Right renal cortex interstitium (tissue), 3 donors: ENCODE data around the gene WDR44. TPM values are rescaled to one million over a fixed set of nuclear protein-coding genes. Genes with fewer than 3 reads are reported as not detected.
A peak's percentile ranks its signal among the peaks of the same experiment; 100 is the strongest.

Experiments
- DNase-seq, 3 donors: peaks; one replicate each; pipeline ENCODE4 v3.0.0-alpha.2; 2013; ENCODE audit warnings: low read depth in 3 of 3, low spot score in 2 of 3
- polyA plus RNA-seq, 3 donors: library from polyadenylated mRNA; unstranded; fragments of 120-200 nt; gene quantifications; one replicate each; pipeline ENCODE4 v1.2.1, GENCODE V29; 2013; ENCODE audit not compliant: insufficient read length in 3 of 3

Gene WDR44
- polyA plus RNA-seq, 3 donors = 13.5 to 14.5 (median 14.0) TPM

DNA sequence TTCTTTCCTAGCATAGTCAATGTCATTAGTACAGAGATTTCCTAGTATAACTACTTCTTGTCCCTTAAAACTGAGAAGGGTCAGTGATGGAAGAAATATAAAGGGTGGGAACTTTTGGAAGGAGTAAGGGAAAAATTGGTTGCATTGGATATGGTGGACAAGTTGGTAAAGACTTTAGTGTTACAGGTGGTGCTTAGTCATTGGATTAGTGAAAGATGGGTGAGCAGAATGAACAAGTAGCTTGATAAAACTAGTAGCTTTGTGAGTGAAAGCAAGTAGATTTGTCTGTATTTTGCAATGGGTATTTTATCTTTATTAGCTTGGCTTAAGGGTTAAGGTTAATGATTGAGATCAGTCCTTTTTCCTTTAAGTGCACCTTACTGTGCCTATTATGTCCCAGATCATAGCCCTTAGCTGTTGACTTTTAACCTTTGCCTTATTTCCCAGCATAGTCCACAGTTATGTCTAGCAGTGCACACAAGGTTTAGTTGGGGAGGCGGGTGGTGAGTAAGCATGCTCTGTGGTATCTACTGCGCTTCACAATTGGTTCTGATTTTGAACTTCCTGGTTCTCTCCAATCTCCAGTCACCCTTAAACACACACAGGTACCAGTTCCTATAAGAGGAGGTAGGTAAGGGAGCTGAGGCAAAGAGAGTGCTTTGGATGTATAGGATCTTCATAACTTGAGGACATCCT, 9.5 kb downstream of the WDR44 start:
- DNase-seq = no peak

GRCh38 chrX:118356154-118356701, 10.3 kb downstream of the WDR44 start:
- no peak for DNase-seq

DNA sequence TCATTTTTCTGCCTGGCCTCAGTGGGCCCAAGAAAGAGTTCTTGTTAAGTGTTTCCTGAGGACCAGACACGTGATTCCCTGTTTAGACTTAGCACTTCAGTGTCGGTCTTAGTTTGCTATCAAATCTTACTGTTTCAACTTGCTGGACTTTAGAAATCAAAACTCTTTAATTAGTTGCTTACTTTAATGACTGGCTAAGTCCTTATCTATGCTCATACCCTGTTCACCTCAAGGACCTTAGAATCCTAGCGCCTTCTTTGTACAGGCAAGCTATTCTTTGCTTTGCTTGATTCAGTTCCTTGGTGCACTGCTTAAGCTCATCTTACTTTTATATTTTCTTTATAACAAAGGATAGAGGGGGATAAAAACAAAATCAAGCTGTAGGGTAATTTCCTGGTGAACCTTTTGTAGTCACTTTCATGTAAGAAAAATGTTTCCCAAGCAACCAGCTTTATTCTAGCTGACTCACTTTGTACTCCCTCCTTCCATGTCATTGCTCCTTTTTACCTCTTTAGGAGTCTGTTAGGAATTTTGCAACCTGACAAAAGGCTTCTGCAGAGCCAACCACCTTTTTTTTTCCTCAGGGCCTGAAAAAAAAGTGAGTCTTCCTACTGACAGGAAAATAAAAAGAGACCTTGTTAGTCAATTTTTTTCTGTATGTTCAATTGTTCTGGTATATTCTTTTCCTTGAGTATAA, 14.7 kb downstream of the WDR44 start:
- DNase-seq = no peak

GRCh38 chrX:118364261-118364660, 18.4 kb downstream of the WDR44 start:
- no peak for DNase-seq

DNA sequence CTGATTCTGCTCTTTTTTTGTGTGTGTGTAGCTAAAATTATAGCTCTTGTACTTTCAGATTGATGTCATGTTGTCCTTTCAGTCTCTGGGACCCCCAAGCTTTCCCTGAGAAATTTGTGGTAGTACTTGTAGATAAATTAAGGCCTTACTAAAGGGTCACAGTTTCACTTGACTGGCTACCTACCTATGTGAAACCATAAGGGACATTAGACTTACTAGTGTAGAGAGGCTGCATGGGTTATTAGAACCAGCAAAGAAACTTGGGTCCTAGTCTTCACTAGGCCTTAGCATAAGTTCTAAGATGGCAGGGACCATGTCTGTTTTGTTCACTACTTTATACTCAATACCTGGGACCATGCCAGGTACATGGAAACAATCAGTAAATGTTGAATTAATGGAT, 21.4 kb downstream of the WDR44 start:
- DNase-seq = no peak

DNA sequence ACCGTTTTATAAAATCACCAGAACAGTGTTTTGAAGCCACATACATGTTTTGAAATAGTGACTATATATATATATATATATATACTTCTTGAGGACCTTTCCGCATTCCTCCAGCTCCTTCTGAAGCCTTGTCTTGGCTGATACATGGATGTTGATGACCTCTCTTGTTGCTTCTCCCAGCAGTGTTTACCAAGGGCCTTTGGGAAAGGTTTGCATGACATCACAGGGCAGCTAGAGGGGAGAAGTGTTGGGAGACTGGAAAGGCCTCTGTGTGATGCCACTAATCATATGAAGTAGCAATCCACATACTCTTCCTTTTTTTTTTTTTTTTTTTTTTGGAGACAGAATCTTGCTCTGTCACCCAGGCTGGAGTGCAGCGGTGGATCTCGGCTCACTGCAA, 22.5 kb downstream of the WDR44 start:
- no peak for DNase-seq

DNA sequence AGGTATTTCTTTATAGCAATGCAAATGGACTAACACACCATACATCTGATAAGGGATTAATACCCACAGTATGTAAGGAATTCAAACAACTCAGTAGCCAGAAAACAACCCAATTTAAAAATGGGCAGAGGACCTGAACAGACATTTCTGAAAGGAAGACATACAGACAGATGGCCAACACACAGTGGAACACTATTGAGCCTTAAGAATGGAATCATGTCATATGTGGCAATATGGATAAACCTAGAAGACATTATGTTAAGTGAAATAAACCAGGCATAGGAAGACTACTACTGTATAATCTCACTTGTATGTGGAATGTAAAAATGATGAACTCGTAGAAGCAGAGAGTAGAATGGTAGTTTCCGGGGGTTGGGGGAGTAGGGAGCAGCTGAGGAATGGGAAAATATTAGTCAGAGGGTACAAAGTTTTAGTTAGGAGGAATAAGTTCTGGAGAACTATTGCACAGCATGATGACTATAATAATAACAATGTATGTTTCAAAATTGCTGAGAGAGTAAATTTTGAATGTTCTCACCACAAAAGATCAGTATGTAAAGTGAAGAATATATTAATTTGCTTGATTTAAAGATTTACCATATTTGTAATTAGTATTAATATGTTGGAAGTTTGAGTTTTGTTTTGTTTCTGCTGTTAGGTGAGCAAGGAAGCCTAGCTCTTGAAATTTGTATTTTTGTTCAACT, 25.2 kb downstream of the WDR44 start:
- no peak for DNase-seq

DNA sequence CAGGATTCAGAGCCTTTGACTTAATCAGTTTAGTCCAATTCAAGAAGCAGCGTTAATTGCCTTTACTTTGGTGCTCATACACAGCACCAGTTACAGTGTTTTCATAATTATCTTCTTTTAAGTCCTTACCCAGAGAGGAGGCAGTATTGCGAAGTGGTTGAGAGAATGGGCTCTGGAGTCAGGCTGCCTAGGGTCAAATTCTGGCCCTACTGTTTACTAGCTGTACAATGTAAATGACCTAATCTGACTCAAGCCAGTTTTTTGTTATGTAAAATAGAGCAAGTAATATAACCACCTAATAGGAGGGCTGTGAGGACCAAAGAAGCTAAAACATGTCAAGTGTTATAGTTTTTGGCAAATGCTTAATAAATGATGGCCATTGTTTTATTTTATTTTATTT, 27.6 kb downstream of the WDR44 start:
- no peak for DNase-seq

DNA sequence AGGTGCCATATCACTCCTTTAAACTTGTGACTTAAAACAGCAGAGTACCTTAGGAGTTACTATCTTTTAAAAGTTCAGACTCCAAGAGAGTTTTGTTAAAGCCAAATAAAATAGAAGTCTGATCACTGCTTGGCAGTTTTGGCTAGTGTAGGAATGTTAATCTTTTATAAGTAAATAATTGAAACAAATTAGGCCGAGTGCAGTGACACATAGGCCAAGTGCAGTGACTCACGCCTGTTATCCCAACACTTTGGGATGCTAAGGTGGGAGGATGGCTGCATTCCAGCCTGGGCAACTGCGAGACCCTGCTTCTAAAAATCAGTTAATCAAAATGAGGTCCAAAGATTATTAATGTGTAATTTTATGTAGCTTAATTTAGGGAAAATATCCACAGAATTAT, 37.2 kb downstream of the WDR44 start:
- no peak for DNase-seq

DNA sequence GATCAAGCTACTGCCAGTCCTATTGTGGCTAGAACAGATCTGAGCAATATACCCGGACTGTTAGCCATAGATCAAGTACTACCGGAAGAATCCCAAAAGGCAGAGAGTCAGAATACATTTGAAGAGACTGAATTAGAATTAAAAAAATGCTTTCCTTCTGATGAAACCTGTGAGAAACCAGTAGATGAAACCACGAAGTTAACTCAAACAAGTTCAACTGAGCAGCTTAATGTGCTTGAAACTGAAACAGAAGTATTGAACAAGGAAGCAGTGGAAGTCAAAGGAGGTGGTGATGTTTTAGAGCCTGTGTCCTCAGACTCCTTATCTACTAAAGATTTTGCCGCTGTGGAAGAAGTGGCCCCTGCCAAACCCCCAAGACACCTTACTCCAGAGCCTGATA, 46.8 kb downstream of the WDR44 start:
- no peak for DNase-seq

GRCh38 chrX:118396113-118396512, 50.2 kb downstream of the WDR44 start:
- no peak for DNase-seq

DNA sequence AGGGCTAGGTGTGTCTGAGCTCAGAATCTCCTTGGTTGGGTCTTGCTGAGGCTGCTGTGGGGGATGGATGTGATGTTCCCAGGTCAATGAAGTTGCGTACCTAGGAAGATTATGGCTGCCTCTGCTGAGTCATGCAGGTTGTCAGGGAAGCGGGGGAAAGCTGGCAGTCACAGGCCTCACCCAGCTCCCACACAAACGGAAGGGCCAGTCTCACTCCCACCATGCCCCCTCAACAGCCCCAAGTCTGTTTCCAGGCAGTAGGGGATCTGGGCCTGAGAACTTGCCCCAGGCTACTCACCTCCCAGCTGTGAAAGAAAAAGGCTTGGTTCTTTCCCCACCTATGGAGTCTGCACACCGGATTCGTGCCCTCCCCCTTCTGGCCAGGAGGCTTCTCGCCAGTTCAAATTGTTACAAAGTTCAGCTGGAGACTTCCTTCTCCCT, 72.9 kb downstream of the WDR44 start:
- no peak for DNase-seq

GRCh38 chrX:118420462-118420861, 74.6 kb downstream of the WDR44 start:
- DNase-seq = no peak

DNA sequence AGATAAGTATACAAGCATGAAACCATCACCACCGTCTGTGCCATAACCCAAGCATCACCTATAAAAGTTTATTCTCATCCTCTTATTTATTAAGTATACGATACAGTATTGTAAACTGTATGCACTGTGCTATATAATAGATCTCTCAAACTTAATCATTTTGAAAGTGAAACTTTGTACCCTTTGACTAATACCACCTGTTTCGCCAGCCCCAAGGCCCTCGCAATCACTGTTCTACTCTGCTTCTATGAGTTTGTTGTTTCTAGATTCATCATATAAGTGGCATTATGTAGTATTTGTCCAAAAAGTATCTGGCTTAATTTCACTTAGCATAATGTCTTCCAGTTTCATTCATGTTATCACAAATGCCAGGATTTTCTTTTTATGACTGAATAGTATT, 77.7 kb downstream of the WDR44 start:
- DNase-seq = no peak

DNA sequence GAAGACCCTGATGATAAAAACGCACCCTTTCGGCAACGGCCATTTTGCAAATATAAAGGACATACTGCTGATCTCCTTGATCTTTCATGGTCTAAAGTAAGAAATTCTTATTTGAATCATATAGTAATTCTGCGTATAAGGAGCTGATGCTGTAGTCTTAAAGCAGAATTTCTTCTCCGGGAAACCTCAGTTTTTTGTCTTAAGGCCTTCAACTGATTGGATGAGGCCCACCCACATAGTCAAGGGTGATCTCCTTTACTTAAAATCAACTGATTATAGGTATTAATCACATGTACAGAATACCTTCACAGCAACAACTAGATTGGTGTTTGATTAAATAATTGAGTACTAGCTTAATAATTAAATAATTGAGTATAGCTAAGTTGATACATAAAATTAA, 86.9 kb downstream of the WDR44 start:
- DNase-seq = no peak

DNA sequence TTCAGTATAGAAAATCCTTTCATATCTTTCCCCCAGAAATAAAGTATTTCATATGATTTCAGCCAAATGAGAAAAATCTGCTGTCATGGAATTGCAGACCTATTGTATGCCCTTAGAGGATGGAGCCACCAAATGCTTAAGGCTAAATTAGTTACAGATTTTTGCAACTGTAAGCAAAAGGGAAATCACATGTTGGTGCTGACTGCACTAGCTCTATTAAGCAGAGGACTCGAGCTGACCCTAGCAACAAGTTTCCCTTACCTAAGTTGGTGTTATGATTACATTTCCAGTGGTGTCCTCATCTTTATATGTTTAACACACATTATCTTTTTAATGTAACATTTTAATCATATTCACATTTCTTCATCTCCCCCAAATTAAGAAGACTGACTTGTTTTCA, 91.4 kb downstream of the WDR44 start:
- no peak for DNase-seq

GRCh38 chrX:118448273-118448783, 102.4 kb downstream of the WDR44 start:
- DNase-seq = no peak

GRCh38 chrX:118455013-118455412, 109.1 kb downstream of the WDR44 start:
- no peak for DNase-seq

DNA sequence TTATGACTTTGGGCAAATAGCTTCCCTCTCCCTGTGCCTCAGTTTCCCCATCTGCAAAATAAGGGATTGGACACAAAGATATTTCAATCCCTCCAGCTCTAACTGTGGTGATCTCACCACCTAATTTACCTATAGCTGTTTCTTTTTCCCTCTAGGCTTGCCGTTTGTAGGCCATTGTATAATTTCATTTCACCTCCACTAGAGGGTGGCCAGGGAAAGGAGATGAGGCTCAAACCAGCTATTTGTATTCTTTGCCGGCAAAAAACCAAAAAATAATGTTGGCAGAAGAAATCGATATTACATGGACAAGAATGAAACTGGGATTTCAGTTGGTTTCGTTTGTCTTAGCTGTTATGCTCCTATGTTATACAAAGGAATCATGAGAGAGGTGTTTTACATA, 113.6 kb downstream of the WDR44 start:
- peak in 2 of 3 donors; percentile 1 to 8 for DNase-seq

DNA sequence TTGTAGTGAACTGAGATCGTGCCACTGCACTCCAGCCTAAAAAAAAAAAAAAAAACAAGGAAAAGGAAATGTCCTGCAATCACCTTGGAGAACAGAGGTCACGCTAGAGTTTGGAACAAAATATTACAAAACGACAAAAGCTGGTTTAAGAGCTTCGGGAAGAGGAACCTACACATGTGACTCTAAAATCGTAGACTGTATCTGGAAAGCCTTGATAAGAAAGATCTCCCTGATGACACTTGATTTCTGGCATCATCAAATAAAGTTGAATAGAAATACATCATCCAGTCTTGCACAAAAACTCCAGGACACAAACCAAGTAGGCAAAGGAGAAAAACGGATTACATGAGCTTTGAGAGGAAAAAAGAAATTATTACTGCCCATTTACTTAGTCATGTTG, 118.6 kb downstream of the WDR44 start:
- DNase-seq = no peak

- no peak for DNase-seq
Measured at GRCh38 chrX:118468122-118468521, 122.2 kb downstream of the WDR44 start.
